22Rv1 (cell line): ENCODE results near the gene LYAR.

Experiments
- CTCF ChIP-seq: fragments of 450-650 bp; IDR thresholded peaks from 2 replicates; pipeline ENCODE4 v1.5.1; 2017; ENCODE audit warnings: mild to moderate bottlenecking
- ZFX ChIP-seq: fragments of 450-650 bp; IDR thresholded peaks from 2 replicates; pipeline ENCODE4 v1.6.1; 2017; ENCODE audit warnings: antibody characterized with exemption, borderline replicate concordance

DNA sequence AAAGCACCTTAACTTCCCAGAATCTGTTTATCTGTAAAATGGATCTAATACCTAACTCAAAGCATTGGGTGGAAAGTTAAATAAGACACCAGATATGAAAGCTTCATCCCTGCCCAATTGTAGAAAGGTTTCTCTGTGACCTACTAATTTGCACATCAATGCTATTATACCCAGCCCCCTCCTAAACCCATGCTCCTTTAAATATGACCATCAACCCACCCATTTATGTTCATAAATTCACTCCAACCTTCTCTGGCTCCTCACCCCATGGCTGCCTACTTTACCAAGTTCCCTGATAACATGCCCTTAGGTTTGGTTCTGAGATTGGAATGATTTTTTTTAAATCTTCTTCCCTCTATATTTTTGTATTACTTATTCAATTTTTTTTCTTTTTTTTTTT is 1.9 kb downstream of the LYAR start:
- TF ChIP-seq CTCF (no peak), ZFX (no peak)
